ENCODE measurements around the gene BRDT. TPM values are rescaled to one million over a fixed set of nuclear protein-coding genes. Genes with fewer than 3 reads are reported as not detected.
"Not testable (repeated sequence)": the region's sequence is repeated elsewhere in the genome, so short reads cannot be mapped to it uniquely, and the experiment has no call there.

The BRDT gene
- total RNA-seq, 2 donors from 2014 or later, result 0.68 TPM; not detected in 1

- DNase-seq, result no peak
Measured at GRCh38 chr1:92016720-92017316, 67.6 kb downstream of the BRDT start.

GRCh38 chr1:92017656-92018055, 68.5 kb downstream of the BRDT start:
- H3K27ac Mint-ChIP-seq, result peak overlapping the region; percentile 59
- no peaks in the 10 kb centered on the region for H3K36me3 Mint-ChIP-seq (ENCODE audit: low read depth)
- ATAC-seq (no peak), DNase-seq (no peak)
- H3K27me3 Mint-ChIP-seq, result peaks cover 6% of the 10 kb centered on the region
- no peaks in the 10 kb centered on the region for H3K9me3 ChIP-seq (ENCODE audit: control insufficient read depth, low read length, poor library complexity, severe bottlenecking)
- no peak overlapping the region for H3K4me3 Mint-ChIP-seq
- H3K4me1 Mint-ChIP-seq, result peaks cover 14% of the 10 kb centered on the region

More at GRCh38 chr1:92016720-92017316, 67.6 kb downstream of the BRDT start:
- Mint-ChIP-seq H3K27ac (peak overlapping the region; percentile 59), H3K4me3 (peak overlapping the region; percentile 63), H3K4me1 (peaks cover 14% of the 10 kb centered on the region), H3K27me3 (peaks cover 10% of the 10 kb centered on the region), H3K36me3 (ENCODE audit: low read depth) (no peaks in the 10 kb centered on the region)
- no peaks in the 10 kb centered on the region for H3K9me3 ChIP-seq (ENCODE audit: control insufficient read depth, low read length, poor library complexity, severe bottlenecking)
- ATAC-seq, result peak; percentile 42

GRCh38 chr1:92026042-92026441, 76.8 kb downstream of the BRDT start:
- not testable (repeated sequence) for H3K36me3 Mint-ChIP-seq (ENCODE audit: low read depth); H3K4me3 Mint-ChIP-seq; H3K27ac Mint-ChIP-seq; DNase-seq; H3K9me3 ChIP-seq (ENCODE audit: control insufficient read depth, low read length, poor library complexity, severe bottlenecking); ATAC-seq; H3K4me1 Mint-ChIP-seq
- H3K27me3 Mint-ChIP-seq, result peaks cover 37% of the 10 kb centered on the region

DNA sequence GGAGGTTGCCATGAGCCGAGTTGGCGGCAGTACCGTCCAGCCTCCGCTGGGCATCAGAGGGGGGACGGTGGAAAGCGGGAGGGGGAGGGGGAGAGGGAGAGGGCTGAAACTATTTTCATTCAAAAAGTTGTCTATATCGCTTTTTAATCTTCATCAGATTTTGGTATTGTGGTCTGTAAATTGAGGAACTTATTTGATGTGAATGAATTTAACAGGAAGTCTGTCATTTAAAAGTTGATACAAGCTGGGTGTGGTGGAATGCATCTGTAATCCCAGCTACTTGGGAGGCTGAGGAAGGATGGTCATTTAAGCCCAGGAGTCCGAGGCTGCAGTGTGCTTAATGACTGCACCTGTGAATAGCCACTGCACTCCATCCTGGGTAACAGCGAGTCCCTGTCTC, 77.6 kb downstream of the BRDT start:
- no peak for DNase-seq
- Mint-ChIP-seq H3K4me1 (no peaks in the 10 kb centered on the region), H3K27ac (no peak overlapping the region), H3K27me3 (peaks cover 43% of the 10 kb centered on the region), H3K4me3 (no peak overlapping the region), H3K36me3 (ENCODE audit: low read depth) (peaks cover 4% of the 10 kb centered on the region)
- no peaks in the 10 kb centered on the region for H3K9me3 ChIP-seq (ENCODE audit: control insufficient read depth, low read length, poor library complexity, severe bottlenecking)
- ATAC-seq, result no peak

DNA sequence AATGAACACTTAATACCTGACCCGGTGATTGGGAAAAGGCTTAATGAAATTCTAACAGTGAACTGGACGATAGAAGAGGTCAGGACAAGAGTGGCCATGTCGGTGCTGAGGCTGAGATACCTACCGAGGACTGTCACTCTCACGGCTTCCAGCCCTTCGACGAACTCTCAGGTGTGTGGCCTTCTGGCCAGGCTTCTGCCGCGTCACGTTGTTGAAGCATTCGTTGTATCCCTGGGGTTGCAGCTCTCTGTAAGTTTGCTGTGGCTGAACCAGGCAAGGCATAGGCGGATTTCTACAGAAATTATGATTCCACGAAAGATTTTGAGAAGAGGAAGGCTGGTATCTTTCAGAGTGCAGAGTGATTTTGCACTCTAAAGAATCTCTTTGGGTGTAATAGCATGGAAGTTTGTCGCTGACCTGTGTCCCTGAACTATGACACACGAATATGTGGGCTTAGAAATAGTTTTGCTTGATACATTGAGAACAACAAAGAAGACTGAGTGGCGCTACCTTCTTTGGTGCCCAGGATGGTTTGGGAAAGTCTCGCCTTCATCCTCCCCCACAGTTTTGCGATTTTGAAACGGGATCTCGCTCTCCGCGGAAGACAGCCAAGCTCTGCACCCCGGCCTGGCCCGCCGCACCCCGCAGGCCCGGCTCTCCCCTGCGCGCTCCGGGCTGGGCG, 80.2 kb downstream of the BRDT start:
- H3K4me1 Mint-ChIP-seq, result no peaks in the 10 kb centered on the region
- H3K27ac Mint-ChIP-seq, result no peak overlapping the region
- H3K4me3 Mint-ChIP-seq, result peak overlapping the region; percentile 83
- H3K27me3 Mint-ChIP-seq, result peaks cover 44% of the 10 kb centered on the region
- DNase-seq (no peak), ATAC-seq (no peak)
- no peaks in the 10 kb centered on the region for H3K9me3 ChIP-seq (ENCODE audit: control insufficient read depth, low read length, poor library complexity, severe bottlenecking)
- no peaks in the 10 kb centered on the region for H3K36me3 Mint-ChIP-seq (ENCODE audit: low read depth)

GRCh38 chr1:92030656-92031107, 81.5 kb downstream of the BRDT start:
- Mint-ChIP-seq H3K27me3 (peaks cover 56% of the 10 kb centered on the region), H3K4me3 (peak overlapping the region; percentile 75), H3K36me3 (ENCODE audit: low read depth) (no peaks in the 10 kb centered on the region), H3K4me1 (peaks cover 1% of the 10 kb centered on the region), H3K27ac (no peak overlapping the region)
- no peak for DNase-seq
- ATAC-seq, result no peak
- no peaks in the 10 kb centered on the region for H3K9me3 ChIP-seq (ENCODE audit: control insufficient read depth, low read length, poor library complexity, severe bottlenecking)

- H3K27me3 Mint-ChIP-seq, result peaks cover 64% of the 10 kb centered on the region
- H3K4me1 Mint-ChIP-seq, result peaks cover 2% of the 10 kb centered on the region
- H3K27ac Mint-ChIP-seq, result no peak overlapping the region
- no peaks in the 10 kb centered on the region for H3K9me3 ChIP-seq (ENCODE audit: control insufficient read depth, low read length, poor library complexity, severe bottlenecking)
- ATAC-seq, result no peak
- no peak overlapping the region for H3K4me3 Mint-ChIP-seq
- DNase-seq, result no peak
- H3K36me3 Mint-ChIP-seq (ENCODE audit: low read depth), result no peaks in the 10 kb centered on the region
Measured at GRCh38 chr1:92031281-92032110, 82.3 kb downstream of the BRDT start.

DNA sequence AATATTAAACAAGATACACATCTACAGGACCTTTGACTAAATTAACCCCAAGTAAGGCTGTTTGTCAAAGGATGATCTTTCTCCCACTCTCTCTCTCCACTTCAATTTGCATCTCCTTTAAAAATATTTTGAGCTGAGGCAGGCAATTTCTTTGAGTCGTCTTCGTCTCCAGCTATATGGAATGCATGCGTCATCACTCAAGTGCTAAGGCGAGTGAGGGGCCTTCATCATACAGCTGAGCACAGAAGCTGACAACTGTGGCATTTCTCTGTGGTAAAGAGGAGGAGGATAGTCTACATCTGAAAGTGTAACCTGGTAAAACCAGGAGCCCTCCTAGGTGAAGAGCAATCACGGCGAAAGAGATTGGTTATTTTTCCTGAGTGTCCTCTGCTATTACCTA, 88.2 kb downstream of the BRDT start:
- H3K4me1 Mint-ChIP-seq, result peaks cover 2% of the 10 kb centered on the region
- peaks cover 46% of the 10 kb centered on the region for H3K27me3 Mint-ChIP-seq
- H3K36me3 Mint-ChIP-seq (ENCODE audit: low read depth), result no peaks in the 10 kb centered on the region
- no peaks in the 10 kb centered on the region for H3K9me3 ChIP-seq (ENCODE audit: control insufficient read depth, low read length, poor library complexity, severe bottlenecking)
- DNase-seq (no peak), ATAC-seq (no peak)
- H3K4me3 Mint-ChIP-seq, result no peak overlapping the region
- H3K27ac Mint-ChIP-seq, result no peak overlapping the region

DNA sequence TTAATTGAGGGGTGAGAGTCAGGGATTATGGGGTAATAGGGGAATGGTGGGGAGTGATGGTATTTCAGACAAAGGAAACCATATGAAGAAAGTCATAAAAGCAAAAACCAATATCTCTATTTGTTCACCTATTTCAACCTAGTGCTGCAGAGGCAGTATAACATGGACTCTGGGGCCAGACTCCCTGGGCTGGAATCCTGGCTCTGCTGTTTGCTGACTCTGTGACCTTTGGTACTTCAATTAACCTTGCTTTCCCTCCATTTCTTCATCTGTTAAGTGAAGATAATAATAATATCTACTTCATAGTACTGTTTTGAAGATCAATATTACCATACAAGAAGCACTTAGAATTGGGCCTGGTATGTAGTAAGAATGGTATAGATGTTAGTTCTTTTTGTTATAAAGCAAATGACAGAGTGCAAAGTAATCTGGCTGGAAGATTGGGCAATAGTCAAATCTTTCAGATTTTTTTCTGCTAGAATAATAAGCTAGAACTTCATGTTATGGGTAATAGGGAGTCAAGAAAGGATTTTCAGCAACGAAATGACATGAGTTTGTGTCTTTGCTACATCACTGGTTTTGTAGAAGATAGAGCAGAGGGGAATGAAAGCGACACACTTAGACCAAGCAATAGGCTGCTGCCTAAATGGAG, 89.6 kb downstream of the BRDT start:
- no peak overlapping the region for H3K27ac Mint-ChIP-seq
- no peaks in the 10 kb centered on the region for H3K36me3 Mint-ChIP-seq (ENCODE audit: low read depth)
- H3K4me1 Mint-ChIP-seq, result peaks cover 2% of the 10 kb centered on the region
- DNase-seq (no peak), ATAC-seq (no peak)
- no peak overlapping the region for H3K4me3 Mint-ChIP-seq
- peaks cover 36% of the 10 kb centered on the region for H3K27me3 Mint-ChIP-seq
- no peaks in the 10 kb centered on the region for H3K9me3 ChIP-seq (ENCODE audit: control insufficient read depth, low read length, poor library complexity, severe bottlenecking)

GRCh38 chr1:92040971-92041370, 91.8 kb downstream of the BRDT start:
- H3K36me3 Mint-ChIP-seq (ENCODE audit: low read depth), result no peaks in the 10 kb centered on the region
- no peaks in the 10 kb centered on the region for H3K4me1 Mint-ChIP-seq
- no peaks in the 10 kb centered on the region for H3K9me3 ChIP-seq (ENCODE audit: control insufficient read depth, low read length, poor library complexity, severe bottlenecking)
- H3K4me3 Mint-ChIP-seq, result no peak overlapping the region
- H3K27me3 Mint-ChIP-seq, result peaks cover 21% of the 10 kb centered on the region
- DNase-seq (no peak), ATAC-seq (no peak)
- no peak overlapping the region for H3K27ac Mint-ChIP-seq

GRCh38 chr1:92043621-92044020, 94.4 kb downstream of the BRDT start:
- DNase-seq, result no peak
- no peak for ATAC-seq
- Mint-ChIP-seq H3K4me3 (no peak overlapping the region), H3K36me3 (ENCODE audit: low read depth) (no peaks in the 10 kb centered on the region), H3K27ac (no peak overlapping the region), H3K27me3 (peaks cover 13% of the 10 kb centered on the region), H3K4me1 (no peaks in the 10 kb centered on the region)
- no peaks in the 10 kb centered on the region for H3K9me3 ChIP-seq (ENCODE audit: control insufficient read depth, low read length, poor library complexity, severe bottlenecking)

GRCh38 chr1:92045766-92046495, 96.7 kb downstream of the BRDT start:
- no peak overlapping the region for H3K27ac Mint-ChIP-seq
- DNase-seq (no peak), ATAC-seq (no peak)
- no peaks in the 10 kb centered on the region for H3K36me3 Mint-ChIP-seq (ENCODE audit: low read depth)
- peaks cover 12% of the 10 kb centered on the region for H3K27me3 Mint-ChIP-seq
- H3K4me1 Mint-ChIP-seq, result no peaks in the 10 kb centered on the region
- H3K9me3 ChIP-seq (ENCODE audit: control insufficient read depth, low read length, poor library complexity, severe bottlenecking), result no peaks in the 10 kb centered on the region
- H3K4me3 Mint-ChIP-seq, result no peak overlapping the region
